NCI-H1105 treated with DMSO at 0.1 percent for 48 hours (cell line): ENCODE measurements around the gene PLXNB1.
"Not testable (repeated sequence)": the region's sequence is repeated elsewhere in the genome, so short reads cannot be mapped to it uniquely, and the experiment has no call there.

Experiments
- DNase-seq: peaks from one replicate; lab custom pipeline; 2025; lab: John Stamatoyannopoulos, UW

PLXNB1 gene

DNA sequence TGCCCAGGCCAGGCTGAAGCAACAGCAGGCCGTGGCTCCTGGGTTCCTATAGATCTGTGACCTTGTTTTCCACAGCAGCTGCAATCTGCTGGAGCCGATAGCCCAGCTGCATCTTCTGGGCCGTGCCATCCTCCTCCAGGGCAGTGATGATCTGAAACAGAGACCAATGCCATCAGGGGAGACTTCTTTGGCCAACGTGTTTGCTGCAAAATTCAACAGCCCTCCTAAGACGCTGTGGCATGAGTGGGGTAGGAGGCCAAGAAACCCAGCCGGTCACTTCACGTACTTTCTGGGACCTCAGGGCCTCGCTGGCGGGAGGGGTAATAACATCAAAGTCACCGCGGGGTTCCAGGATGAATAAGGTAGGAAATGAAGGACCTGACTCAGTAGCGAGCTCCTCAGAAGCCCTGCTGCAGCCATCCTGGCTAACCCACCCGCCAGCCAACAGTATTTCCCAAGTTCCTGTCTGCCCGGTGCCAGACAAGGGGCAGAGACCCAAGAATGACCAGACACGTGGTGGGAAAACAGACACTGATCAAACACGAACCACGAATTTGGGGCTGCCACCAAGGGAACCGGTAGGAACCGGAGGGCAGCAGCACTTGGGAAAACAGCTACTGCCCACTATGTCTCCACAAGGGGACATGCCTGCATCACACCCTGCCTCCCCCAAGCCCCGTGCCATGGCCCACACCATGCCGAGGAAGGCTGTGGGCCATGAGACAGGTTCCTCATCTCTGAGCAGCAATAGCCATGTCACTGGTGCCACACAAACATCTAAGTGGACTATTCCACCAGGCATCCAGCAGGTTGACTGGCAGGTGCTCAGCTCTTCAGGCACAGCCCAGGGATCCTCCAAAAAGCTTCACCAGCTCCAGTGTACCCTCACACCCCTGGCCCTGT is 25.2 kb downstream of the PLXNB1 start:
- no peak for DNase-seq

DNA sequence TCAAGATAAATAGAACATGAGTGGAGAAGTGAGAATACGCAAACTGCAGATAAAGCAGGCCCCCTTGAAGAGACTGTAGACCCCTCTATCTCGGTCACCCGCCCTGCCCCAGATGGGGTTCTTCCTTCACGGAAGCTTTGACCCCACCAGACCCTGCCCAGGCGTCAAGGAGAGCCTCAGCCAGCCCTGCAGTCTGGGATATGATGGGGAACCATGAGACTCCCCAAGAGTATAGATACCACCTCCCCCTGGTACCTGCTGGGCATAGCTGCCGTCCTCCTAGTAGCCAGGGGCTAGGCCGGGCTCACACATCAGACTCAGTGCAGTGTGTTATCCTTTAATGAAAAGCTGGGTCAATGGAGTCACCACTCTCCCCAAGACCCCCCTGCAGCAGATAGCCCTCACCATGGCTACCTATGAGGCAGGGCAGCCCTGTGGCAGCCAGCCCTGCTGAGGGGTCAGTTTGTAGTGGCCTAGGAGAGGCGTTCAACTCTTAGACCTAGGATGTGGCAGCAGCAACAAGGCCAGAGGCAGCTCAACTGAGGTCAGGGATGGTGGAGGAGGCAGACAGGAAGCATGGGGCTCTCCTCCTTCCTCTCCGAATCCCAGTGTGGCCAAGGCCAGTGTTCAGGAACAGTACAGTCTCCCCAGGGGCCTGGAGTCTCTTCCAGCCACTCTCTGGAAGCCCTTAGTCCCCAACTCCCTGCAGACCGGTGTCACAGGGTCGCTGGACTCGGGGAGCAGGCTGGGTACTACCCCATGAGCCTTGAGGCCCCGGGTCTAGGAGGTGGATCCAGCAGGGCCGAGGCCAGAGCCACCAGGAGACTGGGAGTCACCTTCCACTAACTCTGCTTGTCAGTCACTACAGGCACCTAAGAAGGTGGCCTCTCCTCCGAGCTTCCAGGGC is 26.1 kb downstream of the PLXNB1 start:
- no peak for DNase-seq

DNA sequence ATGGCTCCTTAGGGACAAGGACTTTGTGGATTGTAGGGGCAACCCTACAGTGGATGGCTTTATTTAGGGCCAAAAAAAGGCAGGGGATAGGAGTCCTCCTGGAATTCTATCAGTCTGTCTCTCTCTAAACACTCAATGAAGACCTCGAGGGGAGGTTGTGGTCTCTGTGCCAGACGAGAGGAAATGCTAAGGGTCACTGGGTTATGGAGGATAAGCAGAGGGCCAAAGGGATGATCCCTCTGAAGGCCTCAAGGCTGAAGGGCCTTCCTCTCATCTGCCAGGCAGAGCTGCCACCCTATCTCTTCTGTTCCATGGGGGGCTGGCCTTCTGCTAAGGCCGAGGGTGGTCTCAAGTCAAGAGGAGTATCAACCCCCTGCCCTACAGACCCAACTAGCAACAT is 27.0 kb downstream of the PLXNB1 start:
- DNase-seq: no peak

DNA sequence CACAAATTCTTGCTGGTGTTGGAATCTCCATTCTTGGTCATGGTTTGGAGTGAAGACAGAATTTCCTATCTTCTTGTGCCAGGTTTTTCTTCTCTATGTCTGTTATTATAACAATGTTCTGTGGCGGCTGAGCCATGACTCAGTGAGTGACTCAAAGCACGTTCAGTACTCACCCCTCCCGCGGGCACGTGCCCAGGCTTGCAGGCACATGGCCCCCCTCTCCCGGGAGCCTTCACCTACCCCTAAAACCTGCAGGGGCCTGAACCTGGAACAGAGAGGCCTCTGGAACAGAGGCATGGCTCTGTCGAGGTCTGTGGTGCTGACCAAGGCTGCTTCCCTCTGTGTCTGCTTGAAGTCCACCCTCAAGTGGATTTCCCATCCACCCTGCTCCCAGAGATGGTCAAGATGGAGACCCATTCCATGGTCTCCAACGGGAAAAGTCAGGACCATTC is 27.6 kb downstream of the PLXNB1 start:
- no peak for DNase-seq

DNA sequence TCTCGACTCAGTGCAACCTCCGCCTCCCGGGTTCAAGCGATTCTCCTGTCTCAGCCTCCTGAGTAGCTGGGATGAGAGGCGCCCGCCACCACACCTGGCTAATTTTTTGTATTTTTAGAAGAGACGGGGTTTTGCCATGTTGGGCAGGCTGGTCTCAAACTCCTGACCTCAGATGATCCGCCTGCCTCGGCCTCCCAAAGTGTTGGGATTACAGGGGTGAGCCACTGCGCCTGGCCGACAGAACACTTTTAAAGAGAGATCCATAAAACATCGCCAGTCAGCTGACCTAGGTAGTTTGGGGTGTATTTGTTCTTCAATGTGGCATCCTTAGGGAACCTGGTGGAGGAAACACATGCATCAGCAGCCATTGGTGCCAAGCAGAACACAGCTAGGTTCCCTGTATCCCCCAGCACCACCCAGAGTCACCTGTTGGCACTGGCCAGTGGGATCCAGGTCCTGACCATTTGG is 28.4 kb downstream of the PLXNB1 start:
- DNase-seq: not testable (repeated sequence)

DNA sequence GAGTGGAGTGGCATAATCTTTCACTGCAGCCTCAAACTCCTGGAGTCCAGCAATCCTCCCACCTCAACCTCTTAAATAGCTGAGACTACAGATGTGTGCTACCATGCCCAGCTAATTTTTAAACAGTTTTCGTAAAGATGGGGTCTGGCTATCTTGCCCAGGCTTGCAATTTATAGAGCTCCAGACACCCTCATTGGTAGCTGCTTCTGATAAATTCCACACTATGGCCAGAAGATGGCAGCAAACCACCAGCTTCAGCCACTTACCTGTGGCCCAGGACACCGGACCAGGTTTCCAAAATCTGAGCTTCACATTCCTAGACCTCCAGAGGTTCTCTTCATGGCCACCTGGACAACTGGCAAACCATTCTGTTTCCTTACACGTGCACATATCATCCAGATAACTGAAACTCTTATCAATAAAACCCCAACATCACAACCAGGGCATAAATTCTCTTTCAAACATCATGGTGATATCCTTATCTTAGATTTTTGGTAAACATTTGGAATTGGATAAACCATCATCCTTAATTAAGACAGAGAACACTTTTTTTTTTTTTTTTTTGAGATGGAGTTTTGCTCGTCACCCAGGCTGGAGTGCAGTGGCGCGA is 29.0 kb downstream of the PLXNB1 start:
- peak; percentile 24 for DNase-seq

DNA sequence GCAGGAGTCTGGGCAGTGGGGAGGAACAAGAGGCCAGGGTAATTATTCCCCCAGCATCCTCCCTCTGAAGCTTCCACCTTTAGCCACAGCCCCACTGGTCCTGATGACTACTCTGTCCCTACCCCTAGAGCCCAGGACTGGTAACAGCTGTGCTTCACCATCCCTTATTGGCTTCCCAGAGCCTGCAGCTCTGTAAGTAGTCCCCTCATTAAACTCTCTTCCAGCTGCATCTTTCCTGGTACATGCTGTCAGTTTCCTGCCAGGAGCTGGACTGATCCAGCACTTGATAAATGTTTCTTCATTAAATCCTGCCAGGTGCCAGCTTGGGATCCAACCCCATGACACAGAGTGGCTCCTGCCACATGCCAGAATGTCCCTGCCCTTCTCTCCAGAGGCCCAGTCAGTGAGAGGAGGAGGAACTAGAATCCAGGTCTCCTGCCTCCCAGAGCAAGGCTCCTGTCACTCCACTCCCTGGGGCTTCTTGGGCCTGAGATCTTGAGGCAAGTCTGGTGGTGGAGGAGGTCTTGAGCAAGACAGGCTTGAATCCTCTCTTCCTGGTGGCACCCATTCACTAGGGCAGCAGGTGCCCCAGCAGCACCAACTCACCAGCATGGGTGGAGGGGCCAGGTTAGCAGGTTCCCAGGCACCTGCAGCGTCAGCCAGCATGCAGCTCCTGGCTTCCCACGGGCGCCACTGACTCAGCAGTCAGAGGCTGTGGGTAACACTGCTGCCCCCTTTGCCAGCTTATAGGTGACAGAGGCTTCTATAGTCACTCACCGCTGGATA is 30.3 kb downstream of the PLXNB1 start:
- DNase-seq: peak; percentile 5

DNA sequence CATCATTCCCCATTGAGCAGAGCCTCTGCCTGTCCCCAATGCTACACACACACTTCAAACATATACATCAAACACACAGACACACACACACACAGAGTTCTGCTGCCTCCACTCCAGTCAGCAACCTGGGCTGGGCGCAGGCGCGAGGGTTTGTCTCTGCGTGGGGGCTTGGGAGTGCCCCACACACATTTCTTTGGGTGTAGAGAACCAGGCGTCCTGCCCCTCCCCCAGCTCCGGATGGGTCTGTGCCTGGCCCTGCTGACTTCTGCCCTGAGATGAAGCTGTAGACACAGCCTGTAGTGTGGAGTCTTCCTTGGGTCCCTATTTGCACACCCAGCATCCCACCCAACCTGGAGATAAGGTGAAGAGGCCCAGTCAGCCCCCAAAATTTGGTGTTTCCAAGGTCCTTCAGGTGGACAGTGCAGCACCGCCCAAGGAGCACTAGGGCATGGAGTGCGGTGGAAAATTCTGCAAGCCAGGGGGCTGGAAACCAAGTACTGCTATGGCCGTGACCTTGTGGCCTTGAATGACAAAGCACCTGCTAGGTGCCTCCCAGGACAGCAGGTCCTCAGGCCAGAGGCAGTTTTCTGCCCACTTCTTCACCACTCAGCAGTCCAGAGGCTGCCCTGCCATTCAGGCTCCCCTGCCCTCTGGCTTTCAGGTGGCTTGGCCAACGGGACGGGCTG is 31.0 kb downstream of the PLXNB1 start:
- no peak for DNase-seq

DNA sequence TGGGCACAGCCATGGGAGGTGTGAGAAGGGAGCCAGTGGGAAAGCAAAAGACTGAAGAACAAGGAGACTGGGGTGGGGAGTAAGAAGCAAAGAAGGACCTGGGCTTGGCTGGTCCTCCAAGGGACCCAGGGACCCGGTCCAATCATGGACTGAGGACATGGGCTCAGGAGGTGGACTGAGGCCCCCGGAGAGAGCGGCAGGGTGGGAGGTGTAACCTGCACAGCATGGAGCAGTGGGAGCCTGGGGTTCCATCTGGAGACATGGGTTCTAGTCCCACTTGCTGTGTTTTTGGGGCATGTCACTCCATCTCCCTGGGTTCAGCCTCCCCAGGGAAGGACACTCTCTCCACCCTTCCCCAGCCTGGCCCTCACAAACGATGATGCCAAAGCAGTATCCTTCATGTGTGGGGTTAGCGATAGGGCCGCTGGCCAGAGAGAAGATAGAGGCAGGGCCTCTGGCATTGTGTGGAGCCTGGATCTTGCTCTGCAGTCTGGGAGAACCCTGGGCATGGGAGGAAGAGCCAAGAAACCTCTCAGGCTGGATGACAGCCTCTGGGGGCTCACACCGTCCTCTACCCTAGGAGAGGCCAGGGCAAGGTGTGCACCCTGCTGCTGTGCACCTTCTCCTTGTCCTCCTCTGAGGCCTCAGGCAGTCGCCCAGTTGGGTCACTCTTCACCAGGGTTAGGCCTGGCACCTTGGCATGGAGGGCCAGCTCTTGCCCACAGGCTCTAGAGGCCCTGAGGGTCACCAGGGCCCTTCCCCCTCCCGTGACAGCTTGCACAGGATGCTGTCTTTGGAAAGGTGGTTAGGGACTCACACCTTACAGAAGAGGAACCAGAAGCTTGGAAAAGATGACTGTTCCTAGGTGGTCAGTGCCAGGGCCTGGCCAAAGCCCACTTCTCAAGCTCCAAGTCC is 31.9 kb downstream of the PLXNB1 start:
- no peak for DNase-seq

DNA sequence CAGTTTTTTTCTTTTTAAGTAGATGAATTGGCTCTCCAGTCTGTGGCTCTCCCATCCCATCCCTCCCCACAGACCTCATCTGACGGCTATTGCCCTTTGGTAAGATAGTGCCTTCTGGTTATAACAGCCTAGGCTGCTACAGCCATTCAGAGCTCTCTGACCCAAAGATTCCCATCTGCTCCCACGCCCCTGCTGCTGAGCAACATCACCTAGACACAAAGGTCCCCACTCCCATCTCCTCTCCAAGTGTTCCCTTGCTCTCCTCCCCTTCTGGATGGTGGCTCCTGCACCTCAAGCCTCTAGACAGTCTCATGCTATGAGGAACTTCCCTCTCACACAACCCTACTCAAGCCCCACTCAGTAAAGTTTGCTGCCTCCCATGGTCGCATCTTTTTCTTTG is 34.2 kb downstream of the PLXNB1 start:
- no peak for DNase-seq

DNA sequence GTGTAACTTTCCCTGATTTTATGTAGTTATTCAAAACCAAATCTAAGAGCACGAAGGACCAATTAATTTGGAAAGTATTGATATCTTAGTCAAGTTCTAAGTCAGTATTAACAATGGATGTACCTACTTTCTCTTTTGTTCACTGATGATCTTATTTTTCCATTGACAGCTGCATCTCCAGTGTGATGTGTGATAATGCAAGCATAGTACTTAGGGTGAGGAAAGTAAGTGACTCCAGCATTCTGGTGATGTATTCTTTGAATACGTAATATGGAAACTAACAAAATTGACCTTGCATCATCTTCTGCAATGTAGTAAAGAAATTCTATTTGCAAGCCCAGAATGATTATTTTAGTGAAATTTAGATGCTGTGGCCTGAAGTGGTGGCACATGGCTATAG is 35.5 kb downstream of the PLXNB1 start:
- no peak for DNase-seq

DNA sequence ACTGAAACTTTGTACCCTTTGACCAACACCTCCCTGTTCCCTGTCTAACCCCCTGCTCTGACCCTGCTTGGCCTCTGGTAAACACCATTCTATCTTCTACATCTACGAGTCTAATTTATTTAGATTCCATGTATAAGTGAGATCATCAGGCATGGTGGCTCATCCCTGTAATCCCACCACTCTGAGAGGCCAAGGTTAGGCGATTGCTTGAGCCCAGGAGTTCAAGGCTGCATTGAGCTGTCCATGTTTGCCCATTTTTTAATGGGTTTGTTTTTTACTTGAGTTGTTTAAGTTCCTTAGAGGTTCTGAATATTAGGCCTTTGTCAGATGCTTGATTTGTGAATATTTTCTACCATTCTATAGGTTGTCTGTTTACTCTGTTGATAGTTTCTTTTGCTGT is 40.9 kb downstream of the PLXNB1 start:
- no peak for DNase-seq

DNA sequence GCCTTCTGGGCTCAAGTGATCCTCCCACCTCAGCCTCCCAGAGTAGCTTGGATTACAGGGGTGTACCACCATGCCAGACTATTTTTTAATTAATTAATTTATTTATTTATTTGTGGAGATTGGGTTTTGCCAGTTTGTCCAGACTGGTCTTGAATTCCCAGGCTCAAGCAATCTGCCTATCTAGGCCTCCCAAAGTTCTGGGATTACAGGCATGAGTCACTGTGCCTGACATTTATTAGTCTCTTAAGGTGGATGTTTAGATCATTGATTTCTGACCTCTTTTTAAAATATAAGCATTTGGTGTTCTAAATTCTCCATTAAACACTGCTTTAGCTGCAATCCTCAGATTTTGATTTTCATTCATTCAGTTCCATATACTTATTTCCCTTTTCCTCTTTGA is 42.3 kb downstream of the PLXNB1 start:
- no peak for DNase-seq

DNA sequence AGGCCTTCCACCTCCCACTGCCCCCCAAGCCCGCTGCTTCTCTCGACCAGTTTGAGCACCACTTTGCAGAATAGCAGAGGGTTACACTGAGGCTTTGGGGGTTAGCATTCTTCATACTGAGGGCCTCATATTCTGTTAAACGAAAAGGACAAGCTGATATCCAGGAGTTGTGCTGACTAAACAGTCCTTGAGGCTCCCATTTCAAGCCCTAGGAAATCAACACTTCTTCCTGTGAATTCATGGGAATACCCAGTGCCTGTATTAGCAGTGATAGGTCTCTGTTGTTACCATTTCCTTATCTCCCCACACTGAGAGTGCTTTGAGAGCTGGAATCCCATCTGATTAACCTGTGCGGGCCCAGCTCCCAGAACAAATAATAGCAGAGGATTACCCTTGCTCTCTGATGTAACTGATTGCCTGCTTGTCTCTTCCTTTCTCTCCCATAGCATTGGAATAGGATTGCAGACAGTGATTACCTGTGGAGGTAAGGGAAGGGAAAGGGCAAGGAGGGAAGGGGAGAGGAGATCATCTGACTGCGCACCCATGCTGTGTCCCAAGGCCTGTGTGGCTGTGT is 56.9 kb downstream of the PLXNB1 start:
- DNase-seq: no peak

DNA sequence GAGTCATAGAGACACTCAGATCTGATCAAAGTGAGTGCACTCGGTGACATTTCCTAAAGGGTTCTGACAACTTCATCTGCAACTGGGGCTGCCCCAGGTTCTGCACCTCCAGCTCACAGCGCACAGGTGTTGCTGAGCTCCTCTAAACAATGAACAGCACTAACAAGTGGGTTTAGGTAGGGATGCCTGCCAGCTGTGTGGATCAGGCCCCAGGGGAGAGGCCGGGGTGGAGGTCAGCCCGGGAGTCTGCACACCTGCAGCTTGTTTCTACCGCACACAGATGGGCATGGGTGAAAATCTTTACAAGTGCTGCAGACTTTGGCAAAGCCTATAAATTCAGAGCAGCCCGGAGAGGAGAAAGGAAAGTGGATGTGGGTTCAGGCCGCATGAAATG is 57.5 kb downstream of the PLXNB1 start:
- DNase-seq: no peak

DNA sequence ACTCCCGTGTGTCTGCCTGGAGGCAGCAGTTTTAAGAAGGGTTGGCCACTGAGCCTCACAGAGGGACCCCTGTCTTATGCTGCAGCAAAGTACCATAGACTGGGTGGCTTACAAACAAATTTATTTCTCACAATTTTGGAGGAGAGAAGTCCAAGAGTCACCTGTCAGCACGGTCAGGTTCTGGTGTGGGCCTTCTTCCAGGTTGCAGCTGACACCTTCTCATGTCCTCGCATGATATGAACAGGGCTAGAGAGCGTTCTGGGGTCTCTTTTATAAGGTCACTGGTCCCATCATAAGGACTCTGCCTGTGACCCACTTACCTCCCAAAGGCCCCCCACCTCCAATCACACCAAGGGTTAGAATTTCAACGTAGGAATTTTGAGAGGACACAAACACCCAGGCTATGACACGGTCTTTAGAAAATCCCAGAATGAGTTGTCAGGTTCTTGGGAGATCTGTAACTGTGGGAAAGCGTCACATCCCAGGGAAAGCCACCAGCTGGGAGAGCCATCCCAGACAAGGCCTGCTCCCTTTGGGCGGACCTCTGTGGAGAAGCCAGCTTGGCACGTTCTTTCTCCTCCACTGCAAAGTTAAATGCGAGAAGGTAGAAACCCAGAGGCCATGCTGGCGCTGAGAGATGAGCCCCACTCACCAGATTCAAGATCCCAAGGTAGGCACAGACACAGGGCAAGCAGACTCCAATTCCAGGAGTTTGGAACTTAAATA is 58.1 kb downstream of the PLXNB1 start, which contains the start of gene FBXW12:
TSS of gene FBXW12 (plus strand) at position 569 of the 726 bp plus-strand sequence. CDS start 549 bp downstream, outside the sequence.
- no peak for DNase-seq

DNA sequence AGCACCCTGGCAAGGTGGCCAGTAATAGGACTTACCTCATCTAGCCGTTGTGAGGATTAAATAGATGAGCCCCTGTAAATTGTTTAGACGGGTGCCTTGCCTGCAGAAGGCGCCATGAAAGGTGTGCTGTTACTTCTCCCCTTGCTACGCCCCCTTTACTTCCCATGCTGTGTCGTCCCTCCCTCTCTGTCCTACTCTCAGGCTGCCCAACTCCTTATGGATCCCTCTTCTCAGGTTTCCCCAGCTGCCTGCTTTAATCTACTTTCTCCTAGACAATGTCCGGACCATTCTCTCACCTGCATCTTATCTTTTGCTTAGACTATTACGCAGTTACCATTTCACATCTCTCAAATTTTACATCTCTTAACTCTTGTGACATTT is 59.6 kb downstream of the PLXNB1 start:
- no peak for DNase-seq

DNA sequence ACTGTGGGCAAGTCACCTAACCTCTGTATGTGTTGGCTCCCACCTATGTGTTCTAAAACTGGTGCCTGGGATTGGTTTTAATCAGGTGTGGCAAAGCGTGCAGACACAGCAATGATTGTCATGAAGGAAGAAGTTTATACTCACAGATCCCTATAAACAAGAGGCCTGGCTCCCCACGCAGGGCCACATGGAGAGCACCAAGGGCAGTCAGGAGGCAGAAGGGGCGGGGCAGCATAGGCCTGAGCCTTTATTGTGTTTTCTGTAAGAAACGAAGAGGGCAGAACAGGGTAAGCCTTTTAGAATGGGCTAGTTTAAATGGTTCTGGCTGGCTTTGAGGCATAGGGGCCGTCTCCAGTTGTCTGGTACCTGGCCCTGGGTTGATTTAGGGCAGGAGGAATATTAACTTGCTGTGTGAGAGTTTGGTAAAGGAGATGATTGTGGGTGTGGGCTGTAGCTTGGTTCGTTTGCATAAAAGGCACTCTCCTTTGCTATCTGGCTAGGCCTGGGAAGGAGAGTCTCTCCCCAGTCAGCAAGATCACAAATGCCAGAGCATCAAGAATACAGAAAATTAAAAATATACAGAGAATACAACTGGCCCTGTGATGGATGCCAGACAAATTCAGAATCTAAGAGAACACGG is 60.1 kb downstream of the PLXNB1 start:
- no peak for DNase-seq
